Measurements from ENCODE around the gene OR7C1.
"Not testable (repeated sequence)": the region's sequence is repeated elsewhere in the genome, so short reads cannot be mapped to it uniquely, and the experiment has no call there.

DNA sequence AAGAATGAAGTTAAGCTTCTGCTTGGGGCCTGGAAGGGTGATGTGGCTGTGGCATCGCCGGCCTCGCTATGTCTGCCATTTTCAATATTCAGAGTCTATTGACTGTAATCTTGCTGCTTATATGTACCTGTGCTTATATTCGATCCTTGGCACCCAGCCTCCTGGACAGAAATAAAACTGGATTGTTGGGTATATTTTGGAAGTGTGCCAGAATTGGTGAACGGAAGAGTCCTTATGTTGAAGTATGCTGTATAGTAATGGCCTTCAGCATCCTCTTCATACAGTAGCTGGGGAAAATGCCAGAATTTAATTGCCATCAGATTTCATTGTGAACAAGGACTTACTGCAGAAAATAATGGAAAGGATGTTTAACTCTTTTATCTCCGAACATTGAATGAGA lies 42.7 kb downstream of the OR7C1 start:
- TF ChIP-seq, protein P1, sequence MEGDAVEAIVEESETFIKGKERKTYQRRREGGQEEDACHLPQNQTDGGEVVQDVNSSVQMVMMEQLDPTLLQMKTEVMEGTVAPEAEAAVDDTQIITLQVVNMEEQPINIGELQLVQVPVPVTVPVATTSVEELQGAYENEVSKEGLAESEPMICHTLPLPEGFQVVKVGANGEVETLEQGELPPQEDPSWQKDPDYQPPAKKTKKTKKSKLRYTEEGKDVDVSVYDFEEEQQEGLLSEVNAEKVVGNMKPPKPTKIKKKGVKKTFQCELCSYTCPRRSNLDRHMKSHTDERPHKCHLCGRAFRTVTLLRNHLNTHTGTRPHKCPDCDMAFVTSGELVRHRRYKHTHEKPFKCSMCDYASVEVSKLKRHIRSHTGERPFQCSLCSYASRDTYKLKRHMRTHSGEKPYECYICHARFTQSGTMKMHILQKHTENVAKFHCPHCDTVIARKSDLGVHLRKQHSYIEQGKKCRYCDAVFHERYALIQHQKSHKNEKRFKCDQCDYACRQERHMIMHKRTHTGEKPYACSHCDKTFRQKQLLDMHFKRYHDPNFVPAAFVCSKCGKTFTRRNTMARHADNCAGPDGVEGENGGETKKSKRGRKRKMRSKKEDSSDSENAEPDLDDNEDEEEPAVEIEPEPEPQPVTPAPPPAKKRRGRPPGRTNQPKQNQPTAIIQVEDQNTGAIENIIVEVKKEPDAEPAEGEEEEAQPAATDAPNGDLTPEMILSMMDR (IDR thresholded peaks at IDR 0.05; ENCODE audit: low read length) = not testable (repeated sequence)
- TF ChIP-seq EZH2 (IDR thresholded peaks at IDR 0.05; ENCODE audit: borderline replicate concordance, low read length) = not testable (repeated sequence)

All from OCI-LY1 (cell line).